ENCODE results near the gene HNRNPM. TPM values are rescaled to one million over a fixed set of nuclear protein-coding genes. Genes with fewer than 3 reads are reported as not detected.

The HNRNPM gene
- total RNA-seq, 1 donor from 2014 or later, result 317 TPM

DNA sequence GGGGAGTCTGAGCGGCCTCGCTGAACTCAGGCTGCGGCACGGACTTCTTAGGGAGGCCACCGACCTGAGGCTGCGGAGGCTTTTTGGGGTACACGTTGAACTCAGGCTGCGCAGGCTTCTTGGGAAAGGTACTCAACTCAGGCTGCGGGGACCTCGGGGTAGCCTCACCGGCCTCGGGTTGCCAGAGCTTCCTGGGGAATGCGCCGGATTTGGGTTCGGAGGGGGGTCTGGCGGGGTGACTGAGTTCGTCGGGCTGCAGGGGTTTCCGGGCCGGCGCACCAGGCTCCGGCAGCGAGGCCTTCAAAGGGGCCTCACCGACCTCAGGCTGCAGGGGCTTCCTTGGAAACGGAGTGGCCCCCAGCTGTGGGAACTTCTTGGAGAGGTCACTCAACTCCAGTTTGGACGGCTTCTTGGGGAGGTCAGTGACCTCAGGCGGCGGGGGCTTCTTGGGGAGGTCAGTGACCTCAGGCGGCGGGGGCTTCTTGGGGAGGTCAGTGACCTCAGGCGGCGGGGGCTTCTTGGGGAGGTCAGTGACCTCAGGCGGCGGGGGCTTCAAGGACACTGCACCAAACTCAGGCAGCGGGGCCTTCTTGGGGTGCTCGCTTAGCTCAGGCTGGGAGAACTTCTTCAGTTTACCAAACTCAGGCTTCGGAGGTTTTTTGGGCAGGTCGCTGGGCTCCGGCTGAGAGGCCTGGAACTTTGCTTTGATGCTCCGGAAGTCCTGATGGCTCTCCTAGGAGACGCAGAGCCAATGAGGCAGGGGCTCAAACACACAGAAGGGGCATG lies 54.5 kb downstream of the HNRNPM start:
- Mint-ChIP-seq H3K27ac (no peak overlapping the region), H3K27me3 (no peaks in the 10 kb centered on the region), H3K4me1 (ENCODE audit: unreplicated experiment) (peaks cover 8% of the 10 kb centered on the region), H3K36me3 (no peaks in the 10 kb centered on the region), H3K4me3 (no peak overlapping the region), H3K9me3 (no peaks in the 10 kb centered on the region)
- TF ChIP-seq, protein P1, sequence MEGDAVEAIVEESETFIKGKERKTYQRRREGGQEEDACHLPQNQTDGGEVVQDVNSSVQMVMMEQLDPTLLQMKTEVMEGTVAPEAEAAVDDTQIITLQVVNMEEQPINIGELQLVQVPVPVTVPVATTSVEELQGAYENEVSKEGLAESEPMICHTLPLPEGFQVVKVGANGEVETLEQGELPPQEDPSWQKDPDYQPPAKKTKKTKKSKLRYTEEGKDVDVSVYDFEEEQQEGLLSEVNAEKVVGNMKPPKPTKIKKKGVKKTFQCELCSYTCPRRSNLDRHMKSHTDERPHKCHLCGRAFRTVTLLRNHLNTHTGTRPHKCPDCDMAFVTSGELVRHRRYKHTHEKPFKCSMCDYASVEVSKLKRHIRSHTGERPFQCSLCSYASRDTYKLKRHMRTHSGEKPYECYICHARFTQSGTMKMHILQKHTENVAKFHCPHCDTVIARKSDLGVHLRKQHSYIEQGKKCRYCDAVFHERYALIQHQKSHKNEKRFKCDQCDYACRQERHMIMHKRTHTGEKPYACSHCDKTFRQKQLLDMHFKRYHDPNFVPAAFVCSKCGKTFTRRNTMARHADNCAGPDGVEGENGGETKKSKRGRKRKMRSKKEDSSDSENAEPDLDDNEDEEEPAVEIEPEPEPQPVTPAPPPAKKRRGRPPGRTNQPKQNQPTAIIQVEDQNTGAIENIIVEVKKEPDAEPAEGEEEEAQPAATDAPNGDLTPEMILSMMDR (conservative IDR thresholded peaks at IDR 0.05), result no peak
- no peak for DNase-seq (ENCODE audit: extremely low spot score, unreplicated experiment)

DNA sequence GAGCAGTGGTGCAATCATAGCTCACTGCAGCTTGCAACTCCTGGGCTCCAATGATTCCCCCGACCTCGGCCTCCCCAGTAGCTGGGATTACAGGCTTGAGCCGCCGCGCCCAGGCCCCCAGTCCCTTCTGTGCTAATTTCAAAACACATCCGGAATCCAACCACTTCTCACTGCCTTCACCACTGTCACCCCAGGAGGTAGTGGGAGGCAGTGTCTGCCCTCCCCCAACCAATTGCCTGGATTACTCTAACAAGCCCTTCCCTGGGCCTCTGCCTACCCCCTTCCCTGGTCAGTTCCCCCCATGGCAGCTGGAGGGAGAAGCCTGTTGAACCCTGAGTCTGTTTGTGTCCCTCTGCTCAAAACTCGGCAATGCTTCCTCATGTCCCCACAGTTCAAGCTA lies 55.4 kb downstream of the HNRNPM start:
- Mint-ChIP-seq H3K27ac (peak overlapping the region; percentile 38), H3K36me3 (no peaks in the 10 kb centered on the region), H3K27me3 (no peaks in the 10 kb centered on the region), H3K9me3 (no peaks in the 10 kb centered on the region), H3K4me1 (ENCODE audit: unreplicated experiment) (peaks cover 8% of the 10 kb centered on the region), H3K4me3 (peak overlapping the region; percentile 40)
- DNase-seq (ENCODE audit: extremely low spot score, unreplicated experiment), result no peak
- TF ChIP-seq, protein P1 (conservative IDR thresholded peaks at IDR 0.05), result no peak

DNA sequence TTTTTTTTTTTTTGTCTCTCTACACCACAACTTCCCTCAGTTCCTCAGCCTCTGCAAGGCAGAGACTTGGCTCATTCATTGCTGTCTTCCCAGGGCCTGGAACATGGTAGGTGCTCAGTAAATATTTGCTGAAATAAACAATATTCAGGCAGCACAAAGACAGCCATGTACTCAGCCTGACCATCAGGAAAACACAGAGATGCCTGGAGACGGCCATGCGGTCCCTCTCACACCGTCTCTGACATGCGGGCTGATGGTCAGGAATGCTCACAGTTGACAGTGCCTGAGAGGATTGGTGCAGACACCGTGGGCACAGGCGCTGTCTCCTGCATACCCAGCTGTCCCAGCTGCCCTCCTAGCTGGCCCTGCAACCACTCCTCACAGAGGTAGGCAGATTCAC lies 56.7 kb downstream of the HNRNPM start:
- H3K27me3 Mint-ChIP-seq, result no peaks in the 10 kb centered on the region
- H3K4me3 Mint-ChIP-seq, result no peak overlapping the region
- H3K27ac Mint-ChIP-seq, result no peak overlapping the region
- H3K36me3 Mint-ChIP-seq, result no peaks in the 10 kb centered on the region
- no peaks in the 10 kb centered on the region for H3K9me3 Mint-ChIP-seq
- no peak for DNase-seq (ENCODE audit: extremely low spot score, unreplicated experiment)
- TF ChIP-seq, protein P1 (conservative IDR thresholded peaks at IDR 0.05), result no peak
- peaks cover 11% of the 10 kb centered on the region for H3K4me1 Mint-ChIP-seq (ENCODE audit: unreplicated experiment)

DNA sequence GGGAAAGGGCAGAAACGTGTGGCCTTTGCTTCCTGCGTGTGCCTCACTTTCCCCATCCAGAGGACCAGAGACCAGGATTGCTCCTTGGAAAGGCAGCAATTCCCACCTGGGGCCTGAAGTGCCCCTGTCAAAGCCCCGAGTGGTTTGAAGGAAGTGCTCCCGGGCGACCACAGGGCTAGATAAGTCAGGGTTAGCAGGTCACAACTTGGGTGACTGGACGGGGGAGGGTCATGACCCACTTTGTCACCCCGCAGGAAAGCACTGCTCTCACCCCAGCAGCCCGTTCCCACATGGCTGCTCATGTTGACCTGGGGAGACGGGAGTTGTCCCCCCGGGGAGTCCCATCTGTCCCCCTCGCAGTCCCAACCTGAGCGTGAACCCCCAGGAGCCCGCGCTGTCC lies 57.2 kb downstream of the HNRNPM start:
- H3K4me3 Mint-ChIP-seq, result no peak overlapping the region
- no peak for DNase-seq (ENCODE audit: extremely low spot score, unreplicated experiment)
- H3K9me3 Mint-ChIP-seq, result no peaks in the 10 kb centered on the region
- H3K27me3 Mint-ChIP-seq, result no peaks in the 10 kb centered on the region
- H3K36me3 Mint-ChIP-seq, result no peaks in the 10 kb centered on the region
- TF ChIP-seq, protein P1 (conservative IDR thresholded peaks at IDR 0.05), result no peak
- H3K27ac Mint-ChIP-seq, result no peak overlapping the region
- peaks cover 12% of the 10 kb centered on the region for H3K4me1 Mint-ChIP-seq (ENCODE audit: unreplicated experiment)

DNA sequence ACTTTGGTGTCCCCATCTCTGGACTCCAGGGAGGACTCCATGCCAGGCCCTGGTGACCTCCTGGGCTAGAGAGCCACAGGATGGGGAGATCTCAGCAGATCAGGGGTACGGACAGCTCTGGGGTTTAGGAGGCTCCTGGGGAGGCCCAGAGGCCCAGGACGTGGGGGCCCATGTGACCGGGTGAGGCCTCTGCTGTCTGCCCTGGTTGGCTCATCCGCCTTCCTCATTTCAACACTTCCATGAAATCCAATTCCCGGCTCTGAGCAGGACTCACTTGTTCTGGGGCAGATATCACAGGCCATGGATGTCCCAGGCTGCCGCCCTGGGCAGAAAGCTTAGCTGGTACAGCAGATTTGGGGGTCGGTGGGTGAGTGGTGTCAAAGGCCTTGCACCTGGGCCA lies 58.7 kb downstream of the HNRNPM start:
- H3K4me1 Mint-ChIP-seq (ENCODE audit: unreplicated experiment), result peaks cover 12% of the 10 kb centered on the region
- no peaks in the 10 kb centered on the region for H3K9me3 Mint-ChIP-seq
- no peak overlapping the region for H3K4me3 Mint-ChIP-seq
- no peaks in the 10 kb centered on the region for H3K27me3 Mint-ChIP-seq
- H3K36me3 Mint-ChIP-seq, result no peaks in the 10 kb centered on the region
- TF ChIP-seq, protein P1 (conservative IDR thresholded peaks at IDR 0.05), result no peak
- DNase-seq (ENCODE audit: extremely low spot score, unreplicated experiment), result no peak
- no peak overlapping the region for H3K27ac Mint-ChIP-seq

Data from type B pancreatic cell (in vitro differentiated cells).